GM12864 (cell line): ENCODE data around the gene ENOX2.

Experiments used
- DNase-seq: peaks from one replicate; pipeline ENCODE4 v3.0.0-alpha.2; 2011; ENCODE audit warnings: low read depth
- H3K4me3 ChIP-seq: 2 replicates; pipeline ENCODE4 v1.5.1; 2011; ENCODE audit warnings: mild to moderate bottlenecking, low read depth, low read length, control low read depth
- TF ChIP-seq, protein P1 (sequence below): IDR thresholded peaks from 2 replicates; pipeline ENCODE4 v1.5.1; 2011; ENCODE audit warnings: low read depth, mild to moderate bottlenecking, moderate library complexity, low read length, control low read depth, inconsistent platforms; ENCODE audit errors: missing control alignments

Gene ENOX2

DNA sequence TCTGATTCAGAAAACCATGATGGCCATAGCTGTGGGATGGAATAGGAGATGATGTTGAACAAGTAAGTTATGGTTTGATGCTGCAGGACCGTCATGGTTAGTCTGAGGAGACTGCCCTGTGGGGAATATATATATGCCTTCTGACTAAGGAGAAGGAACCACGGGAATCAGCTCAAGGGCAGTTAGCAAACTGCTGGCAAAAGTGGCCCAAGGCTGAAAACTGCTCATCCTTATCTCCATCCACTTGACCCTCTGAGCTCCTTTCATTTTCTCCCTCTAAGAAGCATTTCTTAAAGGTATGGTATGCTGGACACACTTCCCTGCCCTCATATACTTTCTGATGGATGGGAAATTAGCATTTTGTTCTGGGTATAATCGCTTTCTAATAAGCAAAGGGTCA is 161.9 kb downstream of the ENOX2 start:
- no peak for DNase-seq
- TF ChIP-seq, protein P1, sequence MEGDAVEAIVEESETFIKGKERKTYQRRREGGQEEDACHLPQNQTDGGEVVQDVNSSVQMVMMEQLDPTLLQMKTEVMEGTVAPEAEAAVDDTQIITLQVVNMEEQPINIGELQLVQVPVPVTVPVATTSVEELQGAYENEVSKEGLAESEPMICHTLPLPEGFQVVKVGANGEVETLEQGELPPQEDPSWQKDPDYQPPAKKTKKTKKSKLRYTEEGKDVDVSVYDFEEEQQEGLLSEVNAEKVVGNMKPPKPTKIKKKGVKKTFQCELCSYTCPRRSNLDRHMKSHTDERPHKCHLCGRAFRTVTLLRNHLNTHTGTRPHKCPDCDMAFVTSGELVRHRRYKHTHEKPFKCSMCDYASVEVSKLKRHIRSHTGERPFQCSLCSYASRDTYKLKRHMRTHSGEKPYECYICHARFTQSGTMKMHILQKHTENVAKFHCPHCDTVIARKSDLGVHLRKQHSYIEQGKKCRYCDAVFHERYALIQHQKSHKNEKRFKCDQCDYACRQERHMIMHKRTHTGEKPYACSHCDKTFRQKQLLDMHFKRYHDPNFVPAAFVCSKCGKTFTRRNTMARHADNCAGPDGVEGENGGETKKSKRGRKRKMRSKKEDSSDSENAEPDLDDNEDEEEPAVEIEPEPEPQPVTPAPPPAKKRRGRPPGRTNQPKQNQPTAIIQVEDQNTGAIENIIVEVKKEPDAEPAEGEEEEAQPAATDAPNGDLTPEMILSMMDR = no peak
- no peak overlapping the region for H3K4me3 ChIP-seq

DNA sequence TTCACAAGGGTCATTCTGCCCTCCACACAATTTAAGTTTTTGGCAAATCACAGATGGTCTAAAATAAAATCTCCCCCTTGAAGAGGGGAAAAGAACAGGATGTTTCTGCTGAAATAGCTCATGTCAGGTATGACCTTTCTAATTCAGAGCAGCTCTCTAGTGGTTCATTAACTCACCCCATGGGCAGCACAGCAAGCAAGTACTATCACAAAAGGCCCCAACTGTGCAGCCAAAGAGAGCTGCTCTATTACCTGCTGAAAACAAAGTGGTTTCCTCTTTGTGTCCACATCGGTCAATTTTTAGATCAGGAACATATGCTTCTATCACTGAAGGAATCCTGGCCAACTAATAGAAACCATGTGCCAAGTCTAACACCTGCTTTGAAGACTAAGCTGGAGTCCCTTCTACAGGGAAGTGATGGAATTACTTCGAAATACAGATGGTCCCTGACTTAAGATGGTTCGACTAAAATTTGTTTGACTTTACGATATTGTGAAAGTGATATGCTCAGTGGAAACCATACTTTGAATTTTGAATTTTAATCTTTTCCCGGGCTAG is 164.3 kb downstream of the ENOX2 start:
- TF ChIP-seq, protein P1 = no peak
- H3K4me3 ChIP-seq = no peak overlapping the region
- DNase-seq = no peak

DNA sequence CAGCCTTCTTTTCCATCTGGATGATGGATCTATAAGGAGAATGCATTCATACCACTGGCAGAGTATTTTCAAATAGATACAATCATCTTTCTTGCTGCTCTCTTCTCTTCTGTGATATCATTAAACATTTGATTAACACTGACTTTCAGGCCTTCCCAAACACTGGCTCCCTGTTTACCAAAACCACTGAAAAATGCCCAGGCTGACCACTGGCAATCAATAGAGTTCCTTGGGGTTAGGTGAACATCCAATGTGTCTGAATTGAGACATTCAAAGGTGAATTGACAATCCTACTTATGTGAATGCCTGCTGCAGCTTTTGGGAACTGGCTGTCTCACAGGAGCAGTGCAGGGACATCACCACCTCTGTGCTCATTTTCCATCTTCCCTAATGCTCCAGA is 168.3 kb downstream of the ENOX2 start:
- TF ChIP-seq, protein P1 = no peak
- no peak for DNase-seq
- H3K4me3 ChIP-seq = no peak overlapping the region

DNA sequence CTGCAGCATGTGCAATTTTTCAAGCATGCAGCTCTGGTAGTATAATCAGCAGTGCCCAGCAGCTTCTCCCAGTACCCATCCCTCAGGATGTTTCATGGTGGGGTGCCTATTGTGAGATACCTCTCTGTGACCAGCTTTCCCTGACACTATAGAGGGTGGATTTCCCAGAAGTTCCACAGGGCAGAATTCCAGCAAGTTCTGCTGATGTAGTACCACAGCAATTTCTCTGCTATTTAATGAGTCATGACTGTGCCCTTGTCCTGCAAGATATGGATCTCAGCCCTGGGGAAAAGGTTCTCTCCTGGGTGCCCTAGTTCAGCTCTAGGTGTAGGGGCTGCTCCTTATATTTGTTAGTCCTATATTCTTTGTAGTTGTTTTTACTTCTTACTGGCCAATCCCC is 174.8 kb downstream of the ENOX2 start:
- TF ChIP-seq, protein P1 = no peak
- DNase-seq = no peak
- no peak overlapping the region for H3K4me3 ChIP-seq

DNA sequence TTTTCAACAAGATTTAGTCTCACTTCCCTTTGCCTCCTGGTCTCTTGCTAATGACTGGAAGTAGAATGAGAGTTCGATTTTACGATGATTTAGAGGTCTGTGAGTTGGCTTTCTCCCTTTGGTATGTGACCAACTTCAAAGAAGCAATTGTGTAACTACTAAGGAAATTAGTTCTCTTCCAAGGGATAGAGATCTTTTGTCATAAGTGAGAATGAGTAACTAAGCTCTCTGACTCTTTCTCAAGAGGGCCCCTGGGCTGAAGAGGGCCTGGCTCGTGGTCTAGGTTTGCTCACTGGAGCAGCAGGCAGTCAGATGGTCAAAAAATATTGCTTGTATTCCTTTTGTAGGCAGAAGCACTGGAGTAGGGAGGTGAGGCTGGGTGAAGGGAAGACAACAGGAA is 176.3 kb downstream of the ENOX2 start:
- TF ChIP-seq, protein P1 = no peak
- no peak overlapping the region for H3K4me3 ChIP-seq
- DNase-seq = no peak

DNA sequence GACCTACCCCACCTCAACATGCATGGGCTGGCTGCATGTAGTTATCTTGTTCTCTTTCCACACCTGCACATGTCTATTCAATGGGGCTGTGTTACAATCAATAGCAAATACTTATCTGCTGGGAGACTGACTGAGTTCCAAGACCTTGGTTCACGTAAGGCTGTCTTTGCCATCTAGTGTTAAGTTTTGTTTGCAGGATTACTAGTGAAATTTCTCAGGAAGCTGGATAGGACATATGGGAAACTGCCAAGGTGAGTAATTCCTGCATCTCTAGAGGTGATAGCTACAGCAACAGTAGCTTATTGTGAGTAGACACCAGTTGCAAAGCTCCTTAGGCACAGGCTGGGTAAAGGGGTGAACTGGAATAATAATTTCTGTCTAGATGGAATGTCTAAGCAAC is 177.5 kb downstream of the ENOX2 start:
- H3K4me3 ChIP-seq = no peak overlapping the region
- DNase-seq = no peak
- TF ChIP-seq, protein P1 = no peak

DNA sequence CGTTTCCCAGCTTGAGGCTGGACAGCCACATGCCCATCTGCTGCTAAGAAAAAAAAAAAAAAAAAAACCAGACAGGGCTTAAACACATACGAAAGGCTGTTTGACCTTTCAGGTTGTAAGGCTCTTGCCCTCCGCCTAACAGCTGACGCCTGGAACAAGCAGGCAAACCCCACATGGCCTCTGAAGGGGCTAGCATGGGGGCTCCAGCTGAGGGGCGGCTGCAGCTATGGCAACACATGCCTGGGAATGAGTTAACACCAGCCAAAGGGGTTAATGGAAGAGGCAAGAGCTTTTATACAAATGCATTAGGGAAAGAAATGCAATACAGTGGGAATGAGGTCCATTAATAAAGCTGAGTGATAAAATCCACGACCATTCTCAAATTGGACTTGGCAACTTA is 183.6 kb downstream of the ENOX2 start:
- TF ChIP-seq, protein P1 = no peak
- no peak overlapping the region for H3K4me3 ChIP-seq
- no peak for DNase-seq
